IMR-90 (cell line): Measurements from ENCODE around the gene SPATA16. TPM values are rescaled to one million over a fixed set of nuclear protein-coding genes. Genes with fewer than 3 reads are reported as not detected.

Source experiments
- ATAC-seq: fragments of 200-7000 bp; cut with Tn5 transposase; 2 replicates; pipeline ENCODE4 v1.9.1; 2020; ENCODE audit warnings: low read depth, mild to moderate bottlenecking, moderate library complexity
- BruUV-seq: library from RNA; stranded (reverse); fragments of 400-500 nt; replicated peaks from 2 replicates; lab custom pipeline; 2021; lab: Mats Ljungman, UMichigan
- CTCF ChIA-PET: fragments of 300-600 bp; formaldehyde crosslinking; extraction: SDS; loops from one replicate; lab custom pipeline; 2021; ENCODE audit warnings: antibody characterized with exemption; lab: Yijun Ruan, JAX
- POLR2A ChIA-PET: fragments of 300-600 bp; sonication (Branson Sonifier 250); formaldehyde crosslinking; loops from one replicate; lab custom pipeline; 2022; ENCODE audit warnings: antibody characterized with exemption; ENCODE audit not compliant: unreplicated experiment; lab: Charles Lee
- DNase-seq: peaks from one replicate; pipeline ENCODE4 v3.0.0; 2013
- H2AFZ ChIP-seq: replicated peaks from 2 replicates; pipeline ENCODE3; 2013; ENCODE audit warnings: low read length, mild to moderate bottlenecking; ENCODE audit not compliant: poor library complexity
- H2AK5ac ChIP-seq: 2 replicates; pipeline ENCODE4 v1.6.1; 2013; ENCODE audit warnings: low read depth, low read length, inconsistent platforms
- H2AK9ac ChIP-seq: replicated peaks from 2 replicates; pipeline ENCODE3; 2013; ENCODE audit warnings: mild to moderate bottlenecking, low read depth, low read length, moderate library complexity; ENCODE audit not compliant: poor library complexity
- H2BK120ac ChIP-seq: 2 replicates; pipeline ENCODE4 v1.6.1; 2013; ENCODE audit warnings: low read depth, low read length, inconsistent platforms
- H2BK15ac ChIP-seq: 3 replicates; pipeline ENCODE4 v1.6.1; 2013; ENCODE audit warnings: low read depth, low read length, inconsistent platforms
- H2BK20ac ChIP-seq: 2 replicates; pipeline ENCODE4 v1.6.1; 2013; ENCODE audit warnings: low read depth, mild to moderate bottlenecking, inconsistent platforms, low read length, moderate library complexity
- H2BK5ac ChIP-seq: 2 replicates; pipeline ENCODE4 v1.6.1; 2013; ENCODE audit warnings: mild to moderate bottlenecking, low read depth, low read length, inconsistent platforms; ENCODE audit not compliant: poor library complexity, severe bottlenecking
- H3K14ac ChIP-seq: replicated peaks from 2 replicates; pipeline ENCODE4 v1.6.1; 2013; ENCODE audit warnings: low read depth, low read length, inconsistent platforms
- H3K18ac ChIP-seq: 2 replicates; pipeline ENCODE4 v1.6.1; 2013; ENCODE audit warnings: low read depth, low read length, control low read depth
- H3K23ac ChIP-seq: 2 replicates; pipeline ENCODE4 v1.6.1; 2013; ENCODE audit warnings: low read depth, low read length, inconsistent platforms
- H3K27ac ChIP-seq: 2 replicates; pipeline ENCODE4 v1.5.1; 2013; ENCODE audit warnings: mild to moderate bottlenecking, control low read depth, low read length; ENCODE audit not compliant: insufficient read depth
- H3K27me3 ChIP-seq: 2 replicates; pipeline ENCODE4 v1.6.1; 2013; ENCODE audit warnings: low read length; ENCODE audit not compliant: control insufficient read depth, insufficient read depth
- H3K36me3 ChIP-seq: 2 replicates; pipeline ENCODE4 v1.6.1; 2013; ENCODE audit warnings: low read length, mixed read lengths; ENCODE audit not compliant: control insufficient read depth, insufficient read depth
- H3K4ac ChIP-seq: 2 replicates; pipeline ENCODE4 v1.6.1; 2013; ENCODE audit warnings: low read depth, low read length, inconsistent platforms
- H3K4me1 ChIP-seq: 2 replicates; pipeline ENCODE4 v1.6.1; 2013; ENCODE audit warnings: low read length, mixed read lengths; ENCODE audit not compliant: control insufficient read depth, insufficient read depth
- H3K4me2 ChIP-seq: 2 replicates; pipeline ENCODE4 v1.6.1; 2013; ENCODE audit warnings: low read depth, mild to moderate bottlenecking, control low read depth, low read length, moderate library complexity
- H3K4me3 ChIP-seq: 2 replicates; pipeline ENCODE4 v1.5.1; 2013; ENCODE audit warnings: low read depth, mild to moderate bottlenecking, control low read depth, low read length, moderate library complexity; ENCODE audit not compliant: insufficient read depth
- H3K56ac ChIP-seq: 2 replicates; pipeline ENCODE4 v1.6.1; 2013; ENCODE audit warnings: low read length, inconsistent platforms; ENCODE audit not compliant: insufficient read depth; ENCODE audit errors: extremely low read depth
- H3K79me1 ChIP-seq, 2 experiments: 2 replicates each; pipeline ENCODE4 v1.6.1; 2013; ENCODE audit warnings: low read length in 2 of 2, inconsistent platforms in 1 of 2, low read depth in 1 of 2
- H3K9ac ChIP-seq: 2 replicates; pipeline ENCODE4 v1.6.1; 2013; ENCODE audit warnings: low read depth, low read length, control low read depth
- H3K9me1 ChIP-seq: 2 replicates; pipeline ENCODE4 v1.6.1; 2013; ENCODE audit warnings: low read length, inconsistent platforms; ENCODE audit not compliant: insufficient read depth
- H3K9me3 ChIP-seq: 2 replicates; pipeline ENCODE4 v1.6.1; 2013; ENCODE audit warnings: low read length; ENCODE audit not compliant: control insufficient read depth, insufficient read depth
- H4K20me1 ChIP-seq: 2 replicates; pipeline ENCODE4 v1.6.1; 2013; ENCODE audit warnings: low read length, inconsistent platforms; ENCODE audit not compliant: insufficient read depth
- H4K5ac ChIP-seq: 2 replicates; pipeline ENCODE4 v1.6.1; 2013; ENCODE audit warnings: mild to moderate bottlenecking, low read depth, low read length, control low read depth
- H4K8ac ChIP-seq, 2 experiments: 2 replicates each; pipeline ENCODE4 v1.6.1; 2013; ENCODE audit warnings: low read depth in 2 of 2, low read length in 2 of 2, control low read depth in 1 of 2, inconsistent platforms in 1 of 2
- H4K91ac ChIP-seq: 2 replicates; pipeline ENCODE4 v1.6.1; 2013; ENCODE audit warnings: low read depth, low read length, inconsistent platforms; ENCODE audit not compliant: insufficient read depth
- BHLHE40 ChIP-seq: fragments of 150-350 bp; IDR thresholded peaks from 2 replicates; pipeline ENCODE4 v1.6.1; 2016; ENCODE audit warnings: mild to moderate bottlenecking, low read depth, low read length
- CEBPB ChIP-seq: IDR thresholded peaks from 2 replicates; pipeline ENCODE4 v1.6.1; 2012; ENCODE audit warnings: low read depth, low read length, improper control_type of control experiment
- CHD1 ChIP-seq: IDR thresholded peaks from 2 replicates; pipeline ENCODE4 v1.6.1; 2012; ENCODE audit warnings: low read depth, low read length, improper control_type of control experiment
- CTCF ChIP-seq: conservative IDR thresholded peaks from 2 replicates; pipeline ENCODE4 v1.5.1; 2012; ENCODE audit warnings: mild to moderate bottlenecking, low read depth, low read length, improper control_type of control experiment
- ELK1 ChIP-seq: fragments of 150-350 bp; IDR thresholded peaks from 2 replicates; pipeline ENCODE4 v1.6.1; 2016; ENCODE audit warnings: low read depth, mild to moderate bottlenecking, low read length, moderate library complexity, borderline replicate concordance
- FOS ChIP-seq: fragments of 150-350 bp; IDR thresholded peaks from 2 replicates; pipeline ENCODE4 v1.6.1; 2016; ENCODE audit warnings: low read depth, low read length
- MAFK ChIP-seq: IDR thresholded peaks from 2 replicates; pipeline ENCODE4 v1.6.1; 2012; ENCODE audit warnings: low read depth, low read length, improper control_type of control experiment
- MAZ ChIP-seq: IDR thresholded peaks from 2 replicates; pipeline ENCODE4 v1.6.1; 2012; ENCODE audit warnings: low read depth, mild to moderate bottlenecking, low read length, improper control_type of control experiment, moderate library complexity, borderline replicate concordance
- MXI1 ChIP-seq: IDR thresholded peaks from 2 replicates; pipeline ENCODE4 v1.6.1; 2012; ENCODE audit warnings: low read depth, mild to moderate bottlenecking, low read length, moderate library complexity, borderline replicate concordance
- NFE2L2 ChIP-seq: fragments of 150-350 bp; IDR thresholded peaks from 2 replicates; pipeline ENCODE4 v1.6.1; 2016; ENCODE audit warnings: low read depth, mild to moderate bottlenecking, low read length
- POLR2A ChIP-seq: IDR thresholded peaks from 2 replicates; pipeline ENCODE4 v1.6.1; 2012; ENCODE audit warnings: mild to moderate bottlenecking, low read depth, low read length
- RAD21 ChIP-seq: IDR thresholded peaks from 2 replicates; pipeline ENCODE4 v1.6.1; 2012; ENCODE audit warnings: low read length, improper control_type of control experiment
- RCOR1 ChIP-seq: IDR thresholded peaks from 2 replicates; pipeline ENCODE4 v1.6.1; 2012; ENCODE audit warnings: mild to moderate bottlenecking, low read length, improper control_type of control experiment; ENCODE audit not compliant: insufficient replicate concordance
- RFX5 ChIP-seq: IDR thresholded peaks from 2 replicates; pipeline ENCODE4 v1.8.0; 2012; ENCODE audit warnings: low read depth, mild to moderate bottlenecking, low read length, moderate library complexity
- SMC3 ChIP-seq: fragments of 150-350 bp; IDR thresholded peaks from 2 replicates; pipeline ENCODE4 v1.6.1; 2016; ENCODE audit warnings: low read depth, mild to moderate bottlenecking, antibody characterized with exemption, low read length, moderate library complexity
- USF2 ChIP-seq: fragments of 150-350 bp; IDR thresholded peaks from 2 replicates; pipeline ENCODE4 v1.6.1; 2017; ENCODE audit warnings: mild to moderate bottlenecking, antibody characterized with exemption, low read length, low read depth
- WGBS, 2 experiments: methylation state at CpG; one replicate each; pipeline versions ENCODE4 v1.1.5 to v1.1.7; 2013; ENCODE audit warnings: missing lambda C conversion rate in 2 of 2; ENCODE audit not compliant: insufficient read length in 1 of 2; ENCODE audit errors: extremely low coverage in 2 of 2; 5-methylcytosine and 5-hydroxymethylcytosine counted together
- dilution Hi-C: fragments of 300-500 bp; cut with HindIII; formaldehyde crosslinking; loops from one replicate; pipeline ENCODE4 v1.14.3; 2018; ENCODE audit warnings: low sequenced_read_pairs; ENCODE audit not compliant: unreplicated experiment
- in situ Hi-C: fragments of 300-500 bp; cut with MboI; formaldehyde crosslinking; loops from 3 replicates; pipeline ENCODE4 v1.14.3; 2019; ENCODE audit warnings: low sequenced_read_pairs, inconsistent platforms, mixed read lengths
- intact Hi-C: fragments of 100-400 bp; cut with micrococcal nuclease; formaldehyde crosslinking; loops from 2 replicates; pipeline ENCODE4 v1.10.0; 2022
- polyA plus RNA-seq, 3 experiments: library from polyadenylated mRNA; depleted of rRNA; stranded (reverse); fragments of >200 nt; gene quantifications; 2 replicates each; pipeline ENCODE4 v1.2.3, GENCODE V29; 2012; ENCODE audit warnings: low replicate concordance in 1 of 3
- total RNA-seq: library from RNA; depleted of rRNA; stranded (reverse); fragments of >200 nt; gene quantifications from 2 replicates; pipeline ENCODE4 v1.2.3, GENCODE V29; 2012

SPATA16 gene
- total and polyA plus RNA-seq, 2 of the 4 experiments (the other 2 are of a cell fraction): not detected

- Histone ChIP-seq H3K14ac (no peak overlapping the region), H3K36me3 (no peaks in the 10 kb centered on the region), H3K79me1 (no peaks in the 10 kb centered on the region), H2AK9ac (no peak overlapping the region), H3K4me2 (no peak overlapping the region), H3K4me3 (no peak overlapping the region), H3K9me3 (no peaks in the 10 kb centered on the region), H2BK20ac (no peak overlapping the region), H4K91ac (no peak overlapping the region), H3K9ac (no peak overlapping the region), H3K23ac (no peak overlapping the region), H3K27ac (no peak overlapping the region), H2AK5ac (no peak overlapping the region), H3K4me1 (no peaks in the 10 kb centered on the region), H3K27me3 (peaks cover 13% of the 10 kb centered on the region), H2AFZ (no peak overlapping the region), H3K9me1 (no peaks in the 10 kb centered on the region), H3K56ac (no peak overlapping the region), H4K8ac (no peak overlapping the region), H4K20me1 (no peaks in the 10 kb centered on the region), H2BK5ac (no peak overlapping the region), H3K4ac (no peak overlapping the region), H4K5ac (no peak overlapping the region), H2BK120ac (no peak overlapping the region), H2BK15ac (no peak overlapping the region), H3K18ac (no peak overlapping the region)
- ChIA-PET CTCF (no interaction called here), POLR2A (no interaction called here)
- TF ChIP-seq MXI1: no peak
- no peak for TF ChIP-seq FOS
- TF ChIP-seq ELK1: no peak
- no peak for TF ChIP-seq NFE2L2
- TF ChIP-seq RCOR1: no peak
- no peak for TF ChIP-seq MAFK
- TF ChIP-seq BHLHE40: no peak
- no peak for TF ChIP-seq CHD1
- no peak for TF ChIP-seq RAD21
- TF ChIP-seq RFX5: no peak
- no peak for TF ChIP-seq POLR2A
- TF ChIP-seq CEBPB: no peak
- no peak for TF ChIP-seq SMC3
- TF ChIP-seq USF2: no peak
- TF ChIP-seq CTCF: no peak
- no peak for TF ChIP-seq MAZ
- dilution Hi-C loops (no loop called here), intact Hi-C loops (no loop called here), in situ Hi-C loops (no loop called here)
- ATAC-seq (no peak), DNase-seq (no peak)
- no TSS peak for BruUV-seq
- no CpG with 5 or more reads among the region's 4 CpGs for WGBS, 2 experiments
Measured at GRCh38 chr3:172840913-172841312, 300.1 kb downstream of the SPATA16 start.
